GM18907 (cell line): ENCODE results near the gene HERC3.

Source experiments
- ATAC-seq: cut with Tn5 transposase; IDR thresholded peaks from one replicate; pipeline ENCODE4 v1.9.1; 2021; ENCODE audit warnings: mild to moderate bottlenecking, moderate library complexity; ENCODE audit not compliant: unreplicated experiment

Gene HERC3

DNA sequence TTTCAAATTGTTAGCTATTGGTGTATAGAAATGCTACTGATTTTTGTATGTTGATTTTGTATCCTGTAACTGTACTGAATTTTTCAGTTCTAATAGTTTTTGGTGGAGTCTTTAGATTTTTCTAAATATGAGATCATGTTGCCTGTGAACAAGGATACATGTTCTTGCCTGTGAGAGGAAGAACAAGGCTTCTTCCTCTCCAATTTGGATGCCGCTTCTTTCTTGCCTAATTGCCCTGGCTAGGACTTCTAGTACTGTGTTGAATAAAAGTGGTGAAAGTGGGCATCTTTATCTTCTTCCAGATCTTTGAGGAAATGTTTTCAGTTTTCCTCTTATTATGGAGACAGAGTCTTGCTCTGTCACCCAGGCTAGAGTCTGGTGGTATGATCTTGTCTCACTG lies 121.5 kb downstream of the HERC3 start:
- no peak for ATAC-seq

DNA sequence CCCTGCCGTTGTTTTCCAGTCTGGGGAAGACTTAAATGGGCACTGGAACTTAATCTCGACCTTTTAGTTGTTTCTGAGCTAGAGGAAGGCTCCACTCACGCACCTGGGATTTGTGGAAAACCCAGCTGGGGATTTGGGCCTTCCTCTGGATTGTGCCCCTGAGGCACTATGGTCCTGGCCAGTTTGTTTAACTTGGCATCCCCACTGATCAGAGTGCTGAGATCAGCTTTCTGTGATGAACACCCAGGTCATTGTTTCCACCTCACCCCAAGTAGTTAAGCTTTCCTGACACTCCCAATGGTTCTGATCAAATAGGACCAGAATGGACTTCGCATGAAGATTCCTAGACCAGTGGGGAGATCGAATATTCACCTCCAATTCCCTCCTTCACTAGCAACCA lies 125.8 kb downstream of the HERC3 start:
- no peak for ATAC-seq

DNA sequence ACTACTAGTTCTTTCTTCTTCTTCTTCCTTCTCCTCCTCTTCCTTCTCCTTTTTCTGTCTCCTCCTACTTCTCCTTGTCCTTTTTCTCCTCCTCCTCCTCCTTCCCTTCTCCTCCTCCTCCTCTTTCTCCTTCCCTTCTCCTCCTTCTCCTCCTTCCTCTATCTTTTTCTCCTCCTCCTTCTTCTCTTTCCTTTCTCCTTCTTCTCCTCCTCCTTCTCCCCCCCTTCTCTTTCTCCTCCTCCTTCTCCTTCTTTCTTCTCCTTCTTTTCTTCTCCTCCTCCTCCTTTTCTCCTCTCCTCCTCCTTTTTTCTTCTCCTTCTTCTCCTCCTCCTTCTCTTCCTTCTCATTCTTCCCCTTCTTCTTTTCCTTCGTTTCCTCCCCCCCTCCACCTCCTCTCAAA lies 127.1 kb downstream of the HERC3 start:
- no peak for ATAC-seq

DNA sequence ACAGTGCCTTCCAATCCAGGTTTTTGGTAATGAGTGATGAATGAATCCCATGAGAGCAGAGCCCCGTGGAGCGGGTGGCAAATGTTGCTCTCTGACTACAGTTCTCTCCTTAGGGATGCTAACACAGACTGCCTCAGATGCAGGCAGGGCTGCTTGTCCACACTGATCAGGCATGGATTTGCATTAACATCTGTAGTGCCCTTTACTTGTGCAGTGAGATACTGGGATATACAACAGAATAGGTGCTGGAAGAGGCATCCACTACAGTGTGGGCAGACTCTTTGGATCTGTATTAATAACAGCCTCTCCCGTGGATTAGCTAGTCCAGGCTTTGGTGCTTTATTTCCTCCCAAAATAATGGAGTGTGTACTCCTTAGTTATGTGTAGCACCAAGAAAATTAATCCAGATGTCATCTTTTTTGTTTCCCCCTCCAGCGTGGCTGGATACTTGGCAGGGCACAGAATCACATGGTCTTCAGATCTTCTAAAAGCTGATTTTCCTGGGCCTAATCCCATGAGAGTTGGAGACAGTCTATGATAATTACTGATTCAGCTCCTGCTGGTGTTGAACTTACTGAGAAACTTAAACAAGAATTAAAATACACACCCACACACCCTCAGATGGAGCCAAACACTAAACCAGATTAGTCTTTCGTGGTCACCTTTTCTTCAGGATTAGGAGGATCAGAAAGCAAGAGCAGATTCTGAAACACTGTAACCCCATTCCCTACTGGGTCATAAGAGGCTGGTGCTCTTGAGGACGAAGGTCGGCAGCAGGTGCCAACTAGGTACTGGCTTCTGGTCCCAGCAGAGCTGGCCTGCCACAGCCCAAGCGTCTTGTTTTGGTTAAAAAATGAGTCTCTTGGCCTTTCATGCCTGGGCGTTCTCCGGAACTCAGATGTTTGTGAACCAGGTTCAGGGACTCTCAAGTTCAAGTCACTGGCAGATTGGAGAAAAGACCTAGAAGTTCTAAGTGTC lies 128.5 kb downstream of the HERC3 start:
- no peak for ATAC-seq

DNA sequence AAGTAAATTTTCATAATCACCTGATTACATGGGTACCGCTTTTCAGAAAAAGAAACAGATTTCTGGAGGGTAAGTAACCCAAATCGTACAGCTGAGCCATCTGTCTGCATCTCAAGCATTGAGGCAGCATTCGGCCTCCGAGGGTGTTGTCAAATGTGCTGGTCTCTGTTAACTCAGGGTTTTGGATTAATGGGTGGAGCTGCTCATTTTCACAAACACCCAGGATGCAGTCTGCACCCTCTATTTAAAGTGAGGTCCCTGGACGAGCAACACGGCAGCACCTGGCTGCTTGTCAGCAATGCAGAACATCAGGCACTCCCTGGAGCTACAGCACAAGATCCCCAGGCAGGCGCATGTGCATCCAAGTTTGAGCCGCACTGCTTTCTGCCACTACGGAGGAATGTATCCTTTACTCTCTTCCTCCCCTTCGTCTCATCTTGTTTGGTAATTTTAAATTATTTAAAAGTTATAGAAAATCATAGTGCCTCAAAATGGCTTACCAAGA lies 130.0 kb downstream of the HERC3 start:
- no peak for ATAC-seq

DNA sequence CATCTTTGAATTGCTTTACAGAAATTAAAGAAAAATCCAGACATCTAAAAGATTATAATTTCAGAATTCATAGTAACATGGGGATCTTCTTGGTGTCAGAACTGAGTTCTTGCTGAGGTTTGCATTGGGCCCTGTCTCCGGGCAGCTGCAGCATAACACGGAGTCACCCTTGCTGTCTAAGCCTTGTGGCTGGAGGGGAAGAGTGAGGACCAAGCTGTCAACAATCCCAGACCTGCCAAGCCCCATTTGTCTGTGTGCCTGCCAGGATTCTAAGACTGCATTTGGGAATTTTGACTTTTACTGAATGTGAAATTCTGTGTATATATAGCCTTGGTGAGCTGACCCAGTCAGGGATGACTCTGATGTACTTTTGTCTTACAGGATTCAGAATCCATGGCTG lies 130.5 kb downstream of the HERC3 start:
- ATAC-seq: no peak

DNA sequence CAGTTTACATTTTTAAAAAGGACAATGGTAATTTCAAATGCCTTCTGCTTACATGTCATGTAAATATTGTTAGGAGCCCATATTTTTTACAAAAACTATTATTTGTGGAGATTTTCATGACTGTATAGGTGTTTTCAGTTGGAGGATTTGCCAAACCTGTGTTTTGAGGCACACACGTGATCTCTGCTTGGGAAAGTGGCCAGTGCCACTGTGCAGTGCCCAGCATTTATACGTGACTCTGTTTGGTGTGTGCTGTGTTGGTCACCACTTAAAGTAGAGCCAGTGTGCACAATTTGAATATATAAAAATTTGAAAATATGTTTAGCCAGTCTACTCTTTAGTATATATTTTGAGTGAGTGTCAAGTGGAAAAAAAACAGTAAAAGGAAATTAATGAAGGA lies 132.1 kb downstream of the HERC3 start:
- no peak for ATAC-seq

DNA sequence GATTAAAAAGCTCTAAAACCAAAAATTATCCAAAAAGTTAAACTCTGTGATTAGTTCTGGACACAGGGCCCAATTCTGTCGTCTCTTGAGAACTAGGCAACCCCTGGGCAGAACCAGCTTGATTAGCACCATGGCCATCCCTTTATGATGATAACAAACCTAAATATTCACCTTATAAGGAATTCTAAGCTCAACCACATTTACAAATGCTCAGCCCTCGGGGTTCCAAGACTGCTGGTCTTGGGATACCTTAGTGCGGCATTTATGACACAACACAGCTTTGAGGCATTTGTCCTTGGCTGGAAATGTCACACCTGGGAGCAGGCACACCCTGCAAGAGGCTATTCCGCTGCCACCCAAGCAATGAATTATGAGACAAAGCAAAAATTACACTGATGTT lies 132.9 kb downstream of the HERC3 start:
- no peak for ATAC-seq

DNA sequence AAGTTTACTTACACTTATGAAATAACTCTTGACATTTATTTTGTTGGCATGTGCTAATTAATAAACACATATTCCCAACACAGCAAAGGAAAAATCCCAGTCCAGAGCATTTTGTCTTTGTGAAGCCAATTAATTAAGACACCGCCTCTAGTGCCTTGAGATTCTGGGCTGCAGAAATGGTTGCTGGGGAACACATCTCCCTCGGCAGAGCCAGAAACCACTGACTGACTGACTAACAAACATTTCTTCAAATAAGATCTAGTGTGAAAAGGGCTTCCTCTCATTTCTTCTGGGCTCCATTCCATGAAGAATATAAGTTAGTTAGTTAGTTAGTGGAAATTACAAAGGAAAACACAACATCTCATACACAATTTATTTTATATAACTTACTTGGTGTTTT lies 133.7 kb downstream of the HERC3 start:
- no peak for ATAC-seq

DNA sequence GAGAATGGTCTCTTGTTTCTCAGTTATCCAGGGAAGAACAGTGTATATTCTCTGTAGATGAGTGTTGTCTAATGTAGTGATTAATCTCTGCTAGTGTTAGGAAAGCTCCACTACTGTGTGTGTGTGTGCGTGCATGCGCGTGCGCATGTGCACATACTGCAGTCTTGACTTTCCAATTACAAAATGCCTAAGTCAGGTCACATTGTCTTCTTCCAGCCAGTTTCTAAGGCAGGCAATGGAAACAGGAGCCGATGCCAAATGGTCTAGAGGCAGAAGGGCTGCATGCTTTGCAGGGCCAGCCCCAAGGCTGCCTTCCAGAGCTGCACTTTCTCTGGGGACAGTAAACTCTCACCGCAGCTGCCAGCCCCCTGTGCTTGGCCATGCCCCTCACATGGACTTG lies 135.9 kb downstream of the HERC3 start:
- ATAC-seq: no peak

DNA sequence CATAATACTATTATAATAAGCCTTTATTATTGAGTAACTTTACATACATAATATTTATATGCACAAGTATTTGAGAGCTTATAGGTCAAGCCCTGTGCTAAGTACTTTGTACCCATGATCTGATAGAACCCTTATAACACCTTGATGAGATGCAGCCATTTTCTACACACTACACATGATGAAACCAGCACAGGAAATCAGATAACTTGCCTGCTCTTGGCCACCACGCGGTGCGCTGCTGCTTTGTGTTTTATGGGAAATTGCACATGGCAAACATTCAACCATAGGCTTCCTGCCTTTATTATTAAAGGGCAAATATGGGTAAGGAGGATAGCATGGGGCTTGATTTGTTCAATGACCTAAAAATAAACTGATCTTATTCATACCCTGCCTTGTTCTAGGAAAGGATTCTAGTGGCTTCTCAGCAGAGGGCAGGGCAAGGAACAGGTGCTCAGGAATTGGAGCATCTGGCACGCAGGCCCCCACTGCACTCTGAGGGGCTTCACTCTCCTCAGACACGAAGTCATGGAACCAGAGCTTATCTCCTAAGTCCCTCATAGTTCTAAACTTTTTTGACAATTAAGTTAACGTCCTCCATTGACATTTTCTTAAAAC lies 137.0 kb downstream of the HERC3 start:
- ATAC-seq: no peak

DNA sequence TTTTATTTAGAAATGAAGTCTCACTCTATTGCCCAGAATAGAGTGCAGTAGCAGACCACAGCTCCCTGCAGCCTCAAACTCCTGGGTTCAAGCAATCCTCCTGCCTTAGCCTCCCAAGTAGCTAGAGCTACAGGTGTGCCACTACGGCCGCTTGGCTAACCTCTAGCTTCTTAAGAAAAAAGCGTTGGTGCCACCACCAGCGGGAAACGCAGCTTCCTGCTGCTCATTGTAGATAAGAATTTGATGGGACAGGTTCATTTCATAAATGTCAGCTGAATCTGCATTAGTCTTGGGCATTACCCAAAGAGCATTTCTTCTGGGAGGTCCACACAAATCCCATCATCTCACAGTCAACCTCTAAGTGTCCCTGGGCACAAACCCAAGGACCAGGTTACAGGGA lies 138.5 kb downstream of the HERC3 start:
- no peak for ATAC-seq

DNA sequence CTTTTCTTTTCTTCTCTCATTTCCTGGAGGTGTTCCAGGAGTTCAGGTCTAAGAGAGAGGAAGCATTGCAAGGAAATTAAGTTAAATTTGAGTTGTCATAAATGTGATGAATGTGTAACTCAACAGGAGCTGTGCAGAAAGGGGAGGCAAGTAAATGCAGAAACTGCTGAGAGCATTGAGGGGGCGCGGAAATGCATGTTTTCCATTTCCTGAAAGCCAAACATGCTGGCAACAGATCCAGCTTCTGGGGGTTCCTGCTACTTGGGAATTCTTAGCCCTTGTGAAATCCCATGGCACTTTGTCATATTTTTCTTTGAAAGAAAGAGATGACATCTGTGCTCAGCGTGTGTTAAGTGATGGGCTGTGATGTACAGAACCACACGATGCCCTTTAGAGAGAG lies 139.1 kb downstream of the HERC3 start:
- no peak for ATAC-seq

DNA sequence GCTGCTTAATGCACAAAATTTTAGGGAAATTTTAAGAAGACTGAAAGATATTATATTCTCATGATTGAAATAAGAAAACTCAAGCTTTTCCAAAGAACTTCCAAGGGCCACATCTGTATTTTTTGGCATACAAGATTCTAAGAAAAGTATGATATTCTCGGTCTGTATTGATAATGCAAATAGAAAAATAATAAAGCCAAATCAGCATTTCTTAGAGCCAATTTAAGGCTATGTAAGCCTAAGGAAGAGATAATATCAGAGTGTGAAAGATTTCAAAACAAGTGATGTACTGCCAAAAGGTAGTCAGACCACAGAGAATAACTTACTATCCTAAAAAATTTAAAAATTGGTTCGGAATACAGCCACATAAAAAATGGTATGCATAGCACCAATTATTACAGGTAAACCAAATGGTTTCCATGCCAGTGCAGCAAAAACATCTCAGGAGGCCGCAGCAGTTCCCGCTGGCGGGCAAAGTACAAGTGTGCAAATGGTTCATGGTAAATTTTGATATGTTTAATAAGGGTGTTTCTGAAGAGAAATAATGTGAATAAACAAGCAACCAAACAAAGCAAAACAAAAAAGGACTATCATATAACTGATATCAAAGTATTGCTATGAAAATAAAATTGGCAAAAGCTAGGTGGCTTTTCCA lies 140.6 kb downstream of the HERC3 start:
- no peak for ATAC-seq

DNA sequence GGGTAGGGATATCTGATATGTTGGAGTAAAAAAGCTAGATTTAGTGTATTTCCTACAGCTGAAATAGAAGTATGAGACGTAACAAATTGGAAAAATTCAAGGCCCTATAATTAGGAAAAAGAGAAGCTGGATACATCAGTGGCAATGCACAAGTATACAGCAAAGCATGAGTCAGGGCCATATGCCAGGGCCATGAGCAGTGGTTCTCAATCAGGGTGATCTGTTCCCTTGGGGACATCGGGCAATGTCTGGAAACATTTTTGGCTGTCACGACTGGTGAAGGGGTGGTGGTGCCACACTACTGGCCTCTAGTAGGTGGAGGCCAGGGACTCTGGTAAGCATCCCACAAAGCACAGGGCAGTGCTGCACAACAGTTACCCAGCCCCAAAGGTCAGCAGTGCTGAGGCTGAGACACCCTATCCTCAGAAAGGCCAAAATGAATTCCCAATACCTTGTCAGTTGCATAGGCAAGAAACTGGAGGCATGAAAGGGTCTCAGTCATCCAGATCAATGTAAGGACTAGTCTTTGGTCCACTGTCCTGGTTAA lies 142.2 kb downstream of the HERC3 start:
- ATAC-seq: no peak

DNA sequence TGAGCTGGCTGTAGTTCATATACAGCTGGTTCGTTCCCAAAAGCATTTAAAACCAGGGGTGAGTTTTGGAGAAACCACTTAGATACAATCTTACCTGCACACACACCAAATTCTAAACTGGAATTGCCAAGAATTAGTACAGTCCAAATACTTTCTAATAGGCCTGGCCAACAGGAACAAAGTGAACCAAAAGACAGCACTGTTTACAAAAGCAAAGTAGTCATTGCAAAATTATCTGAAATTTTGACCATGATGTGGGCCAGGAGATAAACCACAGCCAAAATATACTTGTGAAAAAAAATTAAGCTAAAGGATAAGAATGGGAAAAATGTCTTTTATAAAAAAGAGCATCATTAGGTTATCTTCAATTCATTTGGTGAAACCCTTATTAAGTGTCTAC lies 143.3 kb downstream of the HERC3 start:
- no peak for ATAC-seq

DNA sequence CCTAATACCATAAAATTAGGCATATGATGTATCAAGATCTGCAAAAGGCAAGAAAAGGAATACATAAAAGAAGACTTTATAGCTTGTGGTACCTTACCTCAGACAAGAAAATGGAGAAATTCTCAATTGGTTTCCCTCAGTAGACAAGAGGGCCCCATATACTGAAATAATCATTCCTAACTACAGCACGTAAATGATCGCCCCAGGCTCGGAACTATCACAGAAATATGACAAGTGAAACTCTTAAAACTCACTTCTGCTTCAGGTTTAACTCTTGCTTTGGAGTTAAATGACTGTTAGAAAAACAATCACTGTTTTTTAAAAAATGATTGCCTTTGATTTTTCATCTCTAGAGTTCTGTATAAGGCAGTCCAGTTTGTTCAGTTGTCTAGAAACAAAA lies 144.0 kb downstream of the HERC3 start:
- ATAC-seq: no peak

DNA sequence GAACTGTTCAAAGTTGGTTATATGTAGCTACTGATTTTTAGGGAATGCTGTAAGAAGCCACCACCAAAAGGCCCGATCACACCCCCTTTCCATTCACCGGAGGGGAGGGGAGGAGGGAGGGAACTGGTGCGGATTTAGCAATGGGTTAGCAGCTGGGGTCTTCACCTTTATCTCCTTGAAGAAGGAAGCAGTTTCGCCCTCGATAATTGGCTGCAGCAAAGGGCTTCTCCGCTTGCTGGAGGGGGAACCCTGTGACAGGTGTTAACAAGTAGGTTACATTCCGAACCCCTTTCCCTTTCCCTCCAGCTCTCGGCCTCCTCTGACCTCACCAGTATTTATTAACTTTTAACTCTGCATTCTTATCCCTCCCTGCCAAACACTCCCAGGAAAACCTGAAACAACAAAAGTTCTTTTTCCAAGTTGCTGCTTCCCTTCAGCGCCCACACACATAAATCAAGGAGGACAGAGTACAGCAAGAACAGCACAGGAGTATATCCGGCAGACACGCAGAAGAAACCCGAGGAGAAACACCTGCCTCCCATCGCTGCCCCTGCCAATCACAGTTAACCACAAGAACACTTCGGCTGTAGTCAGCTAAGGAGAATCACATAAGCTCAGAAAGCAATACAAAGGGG lies 145.1 kb downstream of the HERC3 start:
- ATAC-seq: peak; percentile 99

DNA sequence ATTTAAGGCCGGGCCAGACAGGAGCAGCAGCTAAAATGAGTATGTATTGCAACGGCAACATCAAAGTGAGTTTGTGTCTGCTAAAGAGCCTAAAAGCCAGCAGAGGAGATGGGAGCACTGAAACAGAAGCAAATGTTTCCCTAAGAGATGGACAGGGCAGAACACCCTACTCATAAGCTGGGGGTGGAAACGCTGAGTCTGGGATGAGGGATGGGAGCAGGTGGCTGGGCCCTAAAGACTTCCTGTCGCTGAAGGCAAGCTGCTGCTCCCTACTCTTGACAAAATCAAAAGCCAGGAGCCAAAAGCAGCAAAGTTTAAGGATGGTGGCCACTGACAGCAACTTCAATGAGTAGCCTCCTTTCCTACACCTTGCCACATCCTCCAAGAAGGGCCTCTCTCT lies 145.9 kb downstream of the HERC3 start:
- no peak for ATAC-seq

DNA sequence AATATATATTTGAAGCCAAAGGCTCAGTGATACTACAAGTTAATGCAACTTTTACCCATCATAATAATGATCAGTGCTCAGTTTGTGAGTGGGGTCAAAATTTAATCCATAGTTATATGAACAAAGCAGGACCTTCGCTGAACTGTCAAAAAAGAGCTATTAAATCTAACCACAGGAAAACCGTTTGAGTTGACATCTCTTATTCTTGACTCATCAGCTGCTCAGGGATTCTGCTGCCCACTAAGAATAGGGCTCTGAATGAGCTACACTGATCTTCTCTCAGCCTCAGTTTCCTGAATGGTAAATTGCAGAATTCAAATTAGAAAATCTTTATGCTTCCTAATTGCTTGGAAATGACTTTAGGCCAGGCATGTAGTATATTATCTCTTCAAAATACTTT lies 150.3 kb downstream of the HERC3 start:
- no peak for ATAC-seq

DNA sequence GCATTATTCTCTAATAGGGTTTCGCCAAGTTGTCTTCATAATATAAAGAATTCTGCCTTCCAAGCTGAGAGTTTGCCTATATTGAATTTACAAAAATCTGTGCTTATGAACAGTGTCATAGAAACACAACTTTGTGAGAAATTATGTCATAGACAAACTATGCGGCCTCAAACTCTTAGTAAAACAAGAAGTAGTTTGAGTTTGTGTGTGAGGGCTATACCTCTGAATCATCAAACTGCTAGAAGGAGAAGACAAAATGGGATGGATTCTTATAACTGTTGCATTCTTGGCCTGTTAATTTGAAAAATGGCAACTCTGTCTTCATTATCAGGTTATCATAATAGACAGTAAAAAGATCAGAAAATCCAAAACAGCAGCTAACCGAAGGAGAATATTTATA lies 151.4 kb downstream of the HERC3 start:
- no peak for ATAC-seq
